ENCODE results near the gene EMC7.
"Not testable (repeated sequence)": the region's sequence is repeated elsewhere in the genome, so short reads cannot be mapped to it uniquely, and the experiment has no call there.

EMC7 gene

DNA sequence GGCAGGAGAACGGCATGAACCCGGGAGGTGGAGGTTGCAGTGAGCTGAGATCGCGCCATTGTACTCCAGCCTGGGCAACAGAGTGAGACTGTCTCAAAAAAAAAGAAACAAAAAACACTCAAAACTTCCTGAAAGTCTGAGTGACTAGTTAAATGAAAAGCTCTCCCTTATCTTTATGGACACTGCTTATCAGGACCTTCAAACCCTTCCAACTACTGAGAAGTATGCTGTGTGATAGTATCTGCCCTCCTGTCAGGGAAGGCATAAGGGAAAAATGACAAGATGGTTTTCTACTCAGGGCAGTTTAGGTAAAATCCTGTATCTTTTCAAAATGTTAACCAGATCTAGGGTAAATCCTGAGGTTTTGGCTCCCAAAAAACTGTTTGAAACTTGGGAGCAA lies 21.8 kb downstream of the EMC7 start:
- DNase-seq: no peak

DNA sequence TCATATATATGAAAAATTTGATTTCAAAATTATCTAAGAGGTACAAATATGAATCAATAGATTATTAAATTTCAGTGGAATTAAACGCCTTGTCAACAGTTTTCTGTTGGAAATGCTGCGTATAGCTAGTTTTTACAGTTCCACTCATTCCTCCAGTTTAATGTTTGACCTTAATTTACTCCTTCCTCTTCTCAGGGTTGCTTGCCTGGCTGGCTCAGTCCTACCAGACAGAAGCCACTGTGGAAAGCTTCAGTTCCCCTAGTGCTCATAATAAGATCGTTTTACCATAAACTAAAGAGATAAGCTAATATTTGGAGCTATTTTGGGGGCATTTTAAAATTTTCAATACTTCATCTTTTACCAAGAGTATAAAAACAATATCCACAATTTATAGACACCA lies 22.8 kb downstream of the EMC7 start:
- no peak for DNase-seq

DNA sequence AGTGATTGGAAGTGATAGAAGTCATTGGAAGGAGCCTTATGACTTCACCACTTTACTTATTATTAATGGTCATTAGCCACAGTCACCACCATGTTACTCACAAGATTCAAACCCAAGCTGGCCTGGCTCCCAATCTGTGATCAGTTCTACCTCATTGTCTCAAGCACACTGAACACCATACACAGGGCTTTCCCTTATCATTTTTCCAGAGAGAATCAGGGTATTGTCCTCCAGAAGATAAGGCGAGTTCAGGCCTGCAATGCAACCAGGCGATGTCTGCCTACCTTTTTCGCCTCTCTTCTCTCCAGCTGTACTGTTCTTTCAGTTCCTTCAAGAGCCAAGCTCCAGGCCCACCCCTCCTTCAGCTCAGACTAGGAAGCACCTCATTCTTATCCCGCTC lies 24.9 kb downstream of the EMC7 start:
- no peak for DNase-seq

DNA sequence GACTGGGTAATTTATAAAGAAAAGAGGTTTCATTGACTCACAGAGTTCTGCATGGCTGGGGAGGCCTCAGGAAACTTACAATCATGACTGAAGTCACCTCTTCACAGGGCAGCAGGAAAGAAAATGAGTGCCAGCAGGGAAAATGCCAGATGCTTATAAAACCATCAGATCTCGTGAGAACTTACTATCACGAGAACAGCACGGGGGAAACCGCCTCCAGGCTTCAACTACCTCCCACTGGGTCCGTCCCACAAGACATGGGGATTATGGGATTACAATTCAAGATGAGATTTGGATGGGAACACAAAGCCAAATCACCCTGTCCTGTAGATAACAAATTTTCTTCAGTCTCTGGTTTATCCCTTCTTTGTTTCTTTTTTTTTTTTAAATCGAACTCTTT lies 31.7 kb downstream of the EMC7 start:
- no peak for DNase-seq

DNA sequence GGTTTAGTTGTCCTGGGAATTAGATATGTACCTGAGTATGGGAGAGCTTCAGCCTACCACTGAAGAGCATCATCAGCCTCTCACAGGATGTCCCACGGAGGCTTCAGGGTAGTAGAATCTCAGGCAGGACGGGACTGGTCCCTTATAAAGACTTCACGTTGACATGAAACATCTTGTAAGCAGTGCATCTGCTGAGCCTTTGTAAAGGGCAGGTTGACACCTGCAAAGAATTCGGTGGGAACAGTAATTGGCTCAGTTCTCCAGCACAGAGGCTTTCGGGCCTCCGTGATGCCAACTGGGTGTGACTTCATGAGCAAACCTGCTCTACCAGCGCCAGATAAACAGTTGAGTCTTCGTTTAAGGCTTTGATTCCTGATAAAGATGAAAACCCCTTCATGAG lies 35.7 kb downstream of the EMC7 start:
- no peak for DNase-seq

DNA sequence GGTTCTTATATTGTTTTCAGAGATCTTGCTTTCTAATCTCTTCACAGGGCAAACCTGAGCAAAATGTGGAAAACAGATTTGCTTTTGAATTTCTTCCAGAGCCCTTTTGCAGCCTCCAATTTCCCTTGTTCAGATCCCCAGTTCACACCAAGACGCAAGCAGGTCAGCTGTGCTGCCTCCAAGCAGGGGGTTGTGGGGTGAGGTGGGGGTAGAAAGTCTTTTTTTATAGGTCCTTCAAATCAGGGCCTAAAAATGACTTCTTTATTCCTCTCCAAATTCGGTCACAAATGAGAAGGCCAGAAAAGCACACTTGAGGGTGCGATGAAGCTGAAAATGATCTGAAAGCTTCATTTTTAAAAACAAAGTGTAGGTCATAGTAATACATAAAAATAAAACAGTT lies 36.4 kb downstream of the EMC7 start:
- DNase-seq: no peak

DNA sequence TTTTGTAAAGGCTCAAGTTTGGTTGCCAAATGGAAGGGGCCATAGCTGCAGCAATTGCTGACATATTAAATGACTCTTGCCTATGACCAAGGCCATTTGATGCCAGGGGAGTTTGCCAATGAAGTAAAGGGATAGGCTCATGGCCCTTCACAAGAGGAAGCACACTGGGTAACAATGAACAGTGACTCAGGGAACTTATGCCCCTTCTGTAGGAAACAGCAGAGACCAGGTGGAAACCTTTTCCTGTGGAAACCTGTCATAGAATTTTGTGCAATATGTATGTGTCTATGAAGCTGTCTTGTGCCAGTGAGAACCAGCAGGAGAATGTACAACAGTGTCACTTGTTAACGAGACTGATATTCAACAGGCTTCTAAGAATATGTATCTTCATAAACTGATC lies 37.2 kb downstream of the EMC7 start:
- no peak for DNase-seq

DNA sequence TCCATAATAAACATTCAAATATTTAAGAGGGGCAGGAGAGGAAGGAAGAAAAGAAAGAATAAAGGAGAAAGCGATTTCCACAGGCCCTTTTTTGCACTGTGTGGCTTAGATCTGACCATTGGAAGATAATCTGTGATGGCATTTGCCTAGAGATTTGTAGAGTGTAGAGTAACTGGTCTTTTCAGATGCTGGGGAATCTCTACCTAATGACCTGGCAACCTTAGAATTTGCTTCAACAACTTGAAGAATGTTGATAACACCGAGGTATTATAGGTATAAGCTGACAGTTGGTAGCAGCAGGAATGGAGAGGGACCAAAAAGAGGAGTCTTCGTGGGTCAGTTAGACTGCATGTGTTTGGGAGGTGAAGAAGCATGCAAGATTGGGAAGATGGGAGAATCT lies 41.7 kb downstream of the EMC7 start:
- DNase-seq: no peak

DNA sequence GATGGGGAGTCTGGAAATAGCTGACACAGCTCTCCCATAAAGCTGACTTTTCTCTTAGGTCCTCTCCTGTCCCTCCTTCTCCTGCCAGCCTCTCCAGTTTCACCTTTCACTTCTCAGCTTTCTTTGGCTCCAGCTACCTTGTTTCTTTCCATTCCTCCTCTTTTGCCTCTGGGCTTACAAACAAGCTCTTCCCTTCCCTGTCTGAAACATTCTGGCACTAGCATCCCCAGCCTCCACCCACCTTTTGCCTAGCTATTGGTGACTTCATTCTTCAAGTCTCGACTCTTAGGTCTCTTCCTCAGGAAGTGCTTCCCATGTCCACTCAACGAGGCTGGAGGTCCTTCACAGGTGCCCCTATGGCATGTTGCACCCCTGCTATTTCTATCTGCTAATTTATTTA lies 42.2 kb downstream of the EMC7 start:
- no peak for DNase-seq

DNA sequence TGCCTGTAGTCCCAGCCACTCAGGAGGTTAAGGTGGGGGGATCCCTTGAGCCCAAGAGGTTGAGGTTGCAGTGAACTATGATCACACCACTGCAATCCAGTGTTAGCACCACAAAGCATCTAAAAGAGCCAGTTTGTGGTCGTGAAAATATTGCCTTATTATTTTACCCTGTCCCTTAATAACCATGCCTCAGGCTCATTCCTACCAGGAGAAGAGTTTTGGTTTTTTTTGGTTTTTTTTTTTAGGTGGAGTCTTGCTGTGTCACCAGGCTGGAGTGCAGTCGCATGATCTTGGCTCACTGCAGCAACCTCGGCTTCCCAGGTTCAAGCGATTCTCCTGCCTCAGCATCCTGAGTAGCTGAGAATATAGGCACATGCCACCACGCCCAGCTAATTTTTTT lies 44.8 kb downstream of the EMC7 start:
- DNase-seq: no peak

DNA sequence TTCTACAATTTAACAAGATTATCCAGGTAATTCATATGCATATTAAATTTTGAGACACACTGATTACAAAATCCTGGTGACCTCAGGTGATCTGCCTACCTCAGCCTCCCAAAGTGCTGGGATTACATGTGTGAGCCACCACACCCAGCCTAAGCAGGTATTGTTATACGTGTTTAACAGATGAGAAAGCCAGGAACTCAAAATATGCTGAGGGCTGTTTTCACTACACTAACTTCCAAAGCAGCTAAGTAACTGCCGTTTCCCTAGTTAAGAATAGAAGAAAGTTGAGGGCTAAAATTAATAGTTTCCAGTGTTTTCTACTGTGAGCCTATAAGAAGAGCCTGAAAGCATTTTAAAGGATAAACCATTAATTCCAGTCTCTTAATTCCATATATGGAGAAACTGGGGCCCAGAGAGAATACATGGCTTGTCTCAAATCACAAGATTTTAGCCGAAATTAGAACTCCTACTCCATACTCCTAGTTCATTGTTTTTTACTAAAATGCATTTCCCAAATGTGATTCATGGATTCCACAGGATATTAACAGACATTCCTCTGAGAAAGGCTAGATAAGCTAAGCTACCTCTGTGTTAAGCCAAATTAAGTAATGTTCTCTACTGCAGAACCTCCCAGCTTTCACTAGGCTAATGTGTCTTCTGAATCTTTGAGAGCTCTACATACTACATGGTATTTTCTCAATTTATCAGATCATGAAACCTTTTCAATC lies 45.6 kb downstream of the EMC7 start:
- DNase-seq: no peak

DNA sequence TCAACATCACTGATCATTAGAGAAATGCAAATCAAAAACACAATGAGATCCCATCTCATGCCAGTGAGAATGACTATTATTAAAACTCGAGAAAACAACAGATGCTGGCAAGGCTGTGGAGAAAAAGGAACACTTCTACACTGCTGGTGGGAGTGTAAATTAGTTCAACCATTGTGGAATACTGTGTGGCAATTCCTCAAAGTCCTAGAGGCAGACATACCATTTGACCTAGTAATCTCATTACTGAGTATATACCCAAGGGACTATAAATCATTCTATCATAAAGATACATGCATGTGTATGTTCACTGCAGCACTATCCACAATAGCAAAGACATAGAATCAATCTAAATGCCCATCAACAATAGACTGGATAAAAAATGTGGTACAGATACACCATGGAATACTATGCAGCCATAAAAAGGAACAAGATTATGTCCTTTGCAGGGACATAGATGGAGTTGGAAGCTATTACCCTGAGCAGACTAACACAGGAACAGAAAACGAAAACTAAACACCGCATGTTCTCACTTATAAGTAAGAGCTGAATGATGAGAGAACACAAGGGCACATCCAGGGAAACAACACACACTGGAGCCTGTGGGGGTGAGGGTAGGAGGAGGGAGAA lies 47.5 kb downstream of the EMC7 start:
- no peak for DNase-seq

DNA sequence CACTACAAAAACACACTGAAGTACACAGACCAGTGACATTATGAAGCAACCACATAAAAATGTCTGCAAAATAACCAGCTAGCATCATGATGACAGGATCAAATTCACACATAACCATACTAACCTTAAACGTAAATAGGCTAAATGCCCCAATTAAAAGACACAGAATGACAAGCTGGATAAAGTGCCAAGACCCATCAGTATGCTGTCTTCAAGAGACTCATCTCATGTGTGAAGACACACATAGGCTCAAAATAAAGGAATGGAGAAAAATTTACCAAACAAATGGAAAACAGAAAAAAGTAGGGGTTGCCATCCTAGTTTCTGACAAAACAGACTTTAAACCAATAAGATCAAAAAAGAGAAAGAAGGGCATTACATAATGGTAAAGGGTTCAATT lies 51.3 kb downstream of the EMC7 start:
- DNase-seq: not testable (repeated sequence)

DNA sequence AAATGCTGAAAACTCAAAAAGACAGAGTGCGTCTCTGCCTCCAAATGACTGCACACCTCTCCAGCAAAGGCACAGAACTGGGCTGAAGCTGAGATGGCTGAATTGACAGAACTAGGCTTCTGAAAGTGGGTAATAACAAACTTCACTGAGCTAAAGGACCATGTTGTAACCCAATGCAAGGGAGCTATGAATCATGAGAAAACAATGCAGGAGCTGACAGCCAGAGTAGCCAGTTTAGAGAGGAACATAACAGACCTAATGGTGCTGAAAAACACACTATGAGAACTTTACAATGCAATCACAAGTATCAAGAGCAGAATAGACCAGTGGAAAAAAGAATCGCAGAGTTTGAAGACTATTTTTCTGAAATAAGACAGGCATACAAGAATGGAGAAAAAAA lies 52.5 kb downstream of the EMC7 start:
- no peak for DNase-seq

DNA sequence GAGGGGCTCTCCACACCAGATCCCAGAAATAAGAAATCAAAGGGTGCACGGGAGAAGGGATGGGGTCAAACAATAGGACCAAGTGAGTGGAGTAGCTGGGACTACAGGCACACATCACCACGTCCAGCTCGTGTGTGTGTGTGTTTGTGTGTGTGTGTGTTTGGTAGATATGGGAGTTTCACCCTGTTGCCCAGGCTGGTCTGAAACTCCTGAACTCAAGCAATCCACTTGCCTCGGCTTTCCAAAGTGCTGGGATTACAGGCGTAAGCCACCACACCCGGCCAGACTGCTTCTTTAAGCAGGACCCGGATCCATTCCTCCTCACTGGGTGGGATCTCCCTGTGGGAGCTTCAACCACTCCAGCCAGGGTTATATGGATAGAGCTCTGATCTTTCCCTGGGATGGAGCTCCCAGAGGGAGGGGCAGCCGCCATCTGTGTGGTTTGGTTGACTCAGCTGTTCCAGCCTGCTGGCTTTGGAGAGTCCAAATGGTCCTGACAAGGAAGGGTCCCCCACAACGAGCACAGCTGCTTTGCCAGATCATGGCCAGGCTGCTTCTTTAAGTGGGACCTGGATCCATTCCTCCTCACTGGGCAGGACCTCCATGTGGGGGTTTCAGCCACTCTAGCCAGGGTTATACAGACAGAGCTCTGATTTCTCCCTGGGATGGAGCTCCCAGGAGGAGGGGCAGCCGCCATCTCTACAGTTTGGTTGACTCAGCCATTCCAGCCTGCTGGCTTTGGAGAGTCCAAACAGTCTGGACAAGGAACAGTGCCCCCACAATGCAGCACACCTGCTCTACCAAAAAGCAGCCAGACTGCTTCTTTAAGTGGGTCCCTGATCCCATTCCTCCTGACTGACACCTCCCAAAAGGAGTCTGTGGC lies 53.5 kb downstream of the EMC7 start:
- no peak for DNase-seq

DNA sequence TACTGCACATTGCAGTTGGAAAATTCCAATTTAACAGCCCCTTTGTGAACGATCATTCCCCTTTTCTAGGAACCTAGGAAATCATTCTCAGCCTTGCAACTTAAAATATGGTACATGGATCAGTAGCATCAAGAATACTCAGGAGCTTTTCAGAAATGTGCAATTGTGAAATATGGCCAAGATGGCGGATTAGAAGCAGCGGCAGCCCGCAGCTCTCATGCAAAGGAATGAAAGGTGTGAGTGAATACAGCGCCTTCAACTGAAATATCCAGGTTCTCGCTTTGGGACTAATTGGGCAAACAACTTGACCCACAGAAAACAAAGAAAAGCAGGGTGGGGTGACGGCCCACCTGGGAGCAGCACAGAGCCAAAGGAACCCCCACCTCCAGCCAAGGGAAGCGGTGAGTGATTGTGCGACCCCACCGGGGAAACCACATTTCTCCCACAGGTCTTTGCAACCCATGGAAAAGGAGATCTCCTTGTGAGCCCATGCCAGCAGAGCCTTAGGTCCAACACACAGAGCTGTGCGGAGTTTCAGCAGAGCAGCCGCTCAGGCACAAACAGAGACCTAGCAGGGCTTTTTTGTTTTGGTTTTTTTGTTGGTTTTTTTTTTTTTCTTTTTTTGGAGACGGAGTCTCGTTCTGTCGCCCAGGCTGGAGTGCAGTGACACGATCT lies 55.1 kb downstream of the EMC7 start:
- DNase-seq: no peak

DNA sequence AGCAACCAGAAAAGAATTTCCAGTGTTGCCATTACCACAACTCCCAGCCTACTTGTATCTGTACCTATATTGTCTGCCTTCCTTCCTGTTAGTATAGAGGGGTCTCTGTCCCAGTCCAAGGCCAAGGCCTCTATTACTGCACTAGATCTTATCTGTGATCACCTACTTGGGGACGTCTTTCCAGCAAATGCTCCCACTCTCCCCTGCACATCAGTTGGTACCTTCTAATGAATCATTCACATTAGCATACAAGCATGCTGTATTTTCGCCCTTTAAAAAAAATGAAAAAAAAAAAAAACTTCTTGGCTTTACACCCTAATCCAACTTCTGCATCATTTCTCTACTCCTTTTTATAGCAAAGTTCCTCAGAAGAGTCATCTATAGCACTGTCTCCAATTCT lies 57.8 kb downstream of the EMC7 start:
- DNase-seq: no peak

DNA sequence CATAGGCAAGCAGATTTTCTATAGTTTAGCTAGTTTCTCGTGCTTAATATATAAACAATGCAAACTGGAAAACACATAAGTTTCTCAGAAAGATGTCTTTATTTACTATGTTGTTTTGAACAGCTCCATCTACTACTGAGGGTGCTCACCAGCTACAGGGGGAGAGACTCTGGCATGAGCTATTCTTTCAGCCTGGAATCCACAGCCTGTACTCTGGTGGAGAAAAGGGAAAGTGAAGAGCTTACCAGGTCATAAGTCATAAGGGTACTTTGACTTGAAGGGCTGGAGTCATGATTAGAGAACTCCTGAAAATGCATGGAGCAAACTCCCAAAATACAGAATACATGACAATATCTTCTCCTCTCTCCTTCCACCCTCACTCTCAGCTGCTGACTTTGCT lies 58.3 kb downstream of the EMC7 start:
- no peak for DNase-seq

DNA sequence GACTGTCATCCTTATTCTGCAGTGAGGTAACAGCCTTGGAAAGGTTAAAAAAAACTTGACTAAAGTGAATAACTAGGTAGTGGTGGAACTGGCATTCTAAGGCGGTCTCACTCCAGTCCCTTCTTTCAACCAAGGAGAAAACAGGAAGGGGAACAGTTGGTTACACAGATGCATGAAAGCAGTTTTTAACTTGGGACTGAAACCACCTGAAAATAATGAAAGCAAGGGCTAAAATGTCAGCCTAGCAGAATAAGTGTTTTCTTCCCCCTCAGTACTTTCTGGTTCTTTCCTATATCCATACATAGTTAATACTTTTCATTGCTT lies 61.9 kb downstream of the EMC7 start:
- DNase-seq: peak; percentile 59

DNA sequence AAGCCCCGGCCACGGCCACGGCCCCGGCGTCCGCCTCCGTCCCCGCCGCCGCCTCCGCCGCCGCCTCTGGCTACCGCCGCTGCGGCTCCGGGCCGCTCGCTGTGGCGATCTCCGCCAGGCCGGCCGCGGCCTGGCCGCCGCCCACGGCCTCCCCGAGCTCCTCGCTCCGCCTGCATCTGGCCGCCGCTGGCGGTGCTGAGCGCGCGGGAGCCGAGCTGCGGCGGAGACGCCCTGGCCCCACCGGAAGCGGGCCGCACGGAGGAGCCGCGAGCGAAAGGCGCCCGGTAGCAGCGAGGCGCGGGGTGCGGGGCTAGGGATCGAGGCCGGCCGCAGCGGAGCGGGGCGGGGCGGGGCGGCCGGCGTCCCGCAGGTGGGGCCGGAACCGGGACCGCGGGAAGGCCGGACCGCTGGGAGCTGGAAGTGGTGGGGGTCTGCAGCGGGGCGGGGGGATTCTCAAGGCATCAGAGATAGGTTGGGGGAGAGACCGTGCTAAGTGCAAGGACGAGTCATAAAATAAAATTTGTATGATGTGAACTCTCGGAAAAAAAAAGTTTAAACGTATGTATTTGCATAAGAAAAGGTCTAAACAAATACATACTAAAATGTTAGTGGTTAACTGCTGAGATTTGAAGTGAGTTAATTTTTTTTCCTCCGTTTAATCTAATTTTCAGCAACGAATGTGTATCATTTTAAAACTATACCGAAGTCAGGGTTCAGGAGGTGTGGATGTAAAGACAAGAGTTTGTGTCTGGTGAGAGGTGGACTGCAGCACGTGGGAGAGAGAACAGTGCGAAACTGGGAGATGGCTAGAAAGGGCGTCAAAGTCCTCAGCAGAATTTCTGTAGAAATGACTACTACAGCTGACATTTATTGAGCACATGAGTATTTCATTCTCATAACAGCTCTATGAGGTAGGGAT lies 62.5 kb downstream of the EMC7 start, which contains the start of gene AVEN:
Gene AVEN (minus strand): TSS at position 334 of the 919 bp plus-strand sequence. CDS start 158 bp downstream, at position 176.
- DNase-seq: peak; percentile 65

DNA sequence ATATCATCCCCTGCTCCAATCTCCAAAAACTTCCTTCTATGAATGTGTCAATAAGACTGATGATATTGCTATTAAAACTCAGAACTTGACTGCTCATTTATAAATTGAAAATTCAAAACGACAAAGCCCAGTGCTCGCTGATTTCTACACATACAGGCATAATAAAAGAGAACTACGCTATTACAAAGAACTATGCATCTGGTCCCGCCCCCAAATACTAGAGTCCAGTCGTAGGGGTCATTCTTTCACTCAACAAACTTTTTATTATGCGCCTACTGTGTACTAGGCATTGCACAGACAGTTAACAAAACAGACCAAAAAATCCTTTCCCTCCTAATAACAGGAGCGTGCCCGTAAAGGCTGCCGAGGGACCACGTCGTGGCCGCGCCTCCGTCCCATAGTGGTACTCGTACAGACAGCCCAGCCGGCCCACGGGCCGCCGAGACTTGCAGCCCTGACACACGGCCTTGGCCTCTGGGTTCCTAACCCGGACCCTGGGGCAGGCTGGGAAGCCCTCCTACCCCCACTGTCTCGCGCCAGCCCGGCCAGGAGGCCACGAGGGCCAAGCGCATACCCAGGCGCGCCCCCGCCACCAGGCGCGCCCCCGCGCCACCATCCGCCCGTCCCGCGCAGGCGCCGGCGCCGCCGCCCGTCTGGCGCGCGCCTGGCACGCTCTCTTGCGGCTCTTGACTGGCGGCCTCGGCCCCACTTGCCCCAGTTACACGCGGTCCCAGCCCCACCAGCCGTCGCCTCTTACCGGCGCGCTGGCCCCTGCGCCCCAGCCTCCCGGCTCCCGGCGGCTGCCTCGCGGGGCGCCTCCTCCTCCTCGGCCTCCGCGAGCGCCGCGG lies 63.4 kb downstream of the EMC7 start:
- peak; percentile 79 for DNase-seq
